Liver (tissue), 3 donors: ENCODE results near the gene CFAP68.

Experiments
- CTCF ChIP-seq: fragments of 150-350 bp; IDR thresholded peaks from 2 replicates; pipeline ENCODE4 v1.5.1; 2017; ENCODE audit warnings: improper control_type of control experiment, low read depth, low read length; ENCODE audit not compliant: missing input control
- EGR1 ChIP-seq, 2 donors: IDR thresholded peaks; 2 replicates each; pipeline ENCODE4 v1.6.1; 2016 to 2018; ENCODE audit warnings: antibody characterized with exemption in 2 of 2, low read depth in 2 of 2
- FOXA2 ChIP-seq: IDR thresholded peaks from 2 replicates; pipeline ENCODE4 v1.6.1; 2016; ENCODE audit warnings: antibody characterized with exemption
- GABPA ChIP-seq, 2 donors: IDR thresholded peaks in 1 of 2; conservative IDR thresholded peaks in 1 of 2; 2 replicates each; pipeline ENCODE4 v1.6.1; 2016; ENCODE audit warnings: antibody characterized with exemption in 2 of 2, mild to moderate bottlenecking in 1 of 2, moderate library complexity in 1 of 2
- JUND ChIP-seq, 2 donors: IDR thresholded peaks; 2 replicates each; pipeline ENCODE4 v1.6.1; 2016; ENCODE audit warnings: antibody characterized with exemption in 2 of 2
- RAD21 ChIP-seq, 2 donors: IDR thresholded peaks; 2 replicates each; pipeline ENCODE4 v1.6.1; 2016; ENCODE audit warnings: antibody characterized with exemption in 2 of 2, mild to moderate bottlenecking in 2 of 2
- SP1 ChIP-seq: IDR thresholded peaks from 2 replicates; pipeline ENCODE4 v1.6.1; 2018; ENCODE audit warnings: antibody characterized with exemption, mild to moderate bottlenecking
- TAF1 ChIP-seq: conservative IDR thresholded peaks from 2 replicates; pipeline ENCODE4 v1.6.1; 2016; ENCODE audit warnings: antibody characterized with exemption, mild to moderate bottlenecking
- YY1 ChIP-seq: IDR thresholded peaks from 2 replicates; pipeline ENCODE4 v1.6.1; 2016; ENCODE audit warnings: antibody characterized with exemption, mild to moderate bottlenecking
- ZBTB33 ChIP-seq: IDR thresholded peaks from 2 replicates; pipeline ENCODE4 v1.6.1; 2016; ENCODE audit warnings: antibody characterized with exemption
- TF ChIP-seq, protein P1 (sequence below): IDR thresholded peaks from 2 replicates; pipeline ENCODE4 v1.6.1; 2016; ENCODE audit warnings: antibody characterized with exemption
- TF ChIP-seq, protein P2 (sequence below): IDR thresholded peaks from 2 replicates; pipeline ENCODE4 v1.6.1; 2016; ENCODE audit warnings: antibody characterized with exemption, mild to moderate bottlenecking
- TF ChIP-seq, protein P3 (sequence below): IDR thresholded peaks from 2 replicates; pipeline ENCODE4 v1.6.1; 2016; ENCODE audit warnings: antibody characterized with exemption
- donor health status: healthy.
- donor health status: healthy.

DNA sequence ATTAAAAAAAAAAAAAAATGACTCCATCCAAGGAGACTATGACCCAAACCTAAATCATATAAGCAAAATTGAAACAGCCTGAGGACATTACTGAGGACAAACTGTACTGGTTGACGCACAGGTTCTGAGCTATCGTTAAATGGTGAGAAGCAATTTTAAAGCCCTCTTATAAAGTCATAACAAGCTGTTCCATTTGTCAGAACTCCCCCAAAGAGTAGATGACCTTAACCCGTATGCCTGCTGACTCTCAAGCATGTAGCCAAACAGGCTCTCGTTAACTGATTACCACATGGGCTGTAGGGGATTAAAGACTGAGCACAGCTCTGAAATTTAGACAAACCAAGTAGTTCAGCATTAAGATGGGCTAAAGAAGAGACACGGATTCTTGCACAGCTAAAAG, 30.0 kb downstream of the CFAP68 start:
- TF ChIP-seq CTCF = no peak
- TF ChIP-seq GABPA (IDR thresholded peaks at IDR 0.05 in 1 of 2, conservative IDR thresholded peaks at IDR 0.05 in 1 of 2) = no peak
- no peak for TF ChIP-seq JUND (IDR thresholded peaks at IDR 0.05)
- TF ChIP-seq, protein P1, sequence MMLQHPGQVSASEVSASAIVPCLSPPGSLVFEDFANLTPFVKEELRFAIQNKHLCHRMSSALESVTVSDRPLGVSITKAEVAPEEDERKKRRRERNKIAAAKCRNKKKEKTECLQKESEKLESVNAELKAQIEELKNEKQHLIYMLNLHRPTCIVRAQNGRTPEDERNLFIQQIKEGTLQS = no peak
- TF ChIP-seq, protein P2, sequence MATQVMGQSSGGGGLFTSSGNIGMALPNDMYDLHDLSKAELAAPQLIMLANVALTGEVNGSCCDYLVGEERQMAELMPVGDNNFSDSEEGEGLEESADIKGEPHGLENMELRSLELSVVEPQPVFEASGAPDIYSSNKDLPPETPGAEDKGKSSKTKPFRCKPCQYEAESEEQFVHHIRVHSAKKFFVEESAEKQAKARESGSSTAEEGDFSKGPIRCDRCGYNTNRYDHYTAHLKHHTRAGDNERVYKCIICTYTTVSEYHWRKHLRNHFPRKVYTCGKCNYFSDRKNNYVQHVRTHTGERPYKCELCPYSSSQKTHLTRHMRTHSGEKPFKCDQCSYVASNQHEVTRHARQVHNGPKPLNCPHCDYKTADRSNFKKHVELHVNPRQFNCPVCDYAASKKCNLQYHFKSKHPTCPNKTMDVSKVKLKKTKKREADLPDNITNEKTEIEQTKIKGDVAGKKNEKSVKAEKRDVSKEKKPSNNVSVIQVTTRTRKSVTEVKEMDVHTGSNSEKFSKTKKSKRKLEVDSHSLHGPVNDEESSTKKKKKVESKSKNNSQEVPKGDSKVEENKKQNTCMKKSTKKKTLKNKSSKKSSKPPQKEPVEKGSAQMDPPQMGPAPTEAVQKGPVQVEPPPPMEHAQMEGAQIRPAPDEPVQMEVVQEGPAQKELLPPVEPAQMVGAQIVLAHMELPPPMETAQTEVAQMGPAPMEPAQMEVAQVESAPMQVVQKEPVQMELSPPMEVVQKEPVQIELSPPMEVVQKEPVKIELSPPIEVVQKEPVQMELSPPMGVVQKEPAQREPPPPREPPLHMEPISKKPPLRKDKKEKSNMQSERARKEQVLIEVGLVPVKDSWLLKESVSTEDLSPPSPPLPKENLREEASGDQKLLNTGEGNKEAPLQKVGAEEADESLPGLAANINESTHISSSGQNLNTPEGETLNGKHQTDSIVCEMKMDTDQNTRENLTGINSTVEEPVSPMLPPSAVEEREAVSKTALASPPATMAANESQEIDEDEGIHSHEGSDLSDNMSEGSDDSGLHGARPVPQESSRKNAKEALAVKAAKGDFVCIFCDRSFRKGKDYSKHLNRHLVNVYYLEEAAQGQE = no peak
- no peak for TF ChIP-seq RAD21 (IDR thresholded peaks at IDR 0.05)
- TF ChIP-seq SP1 = no peak
- TF ChIP-seq TAF1 = no peak
- TF ChIP-seq ZBTB33 = no peak
- TF ChIP-seq YY1 = no peak
- no peak for TF ChIP-seq EGR1 (IDR thresholded peaks at IDR 0.05; ENCODE audit: low read depth in 2 of 2)
- TF ChIP-seq FOXA2 = no peak
- TF ChIP-seq, protein P3, sequence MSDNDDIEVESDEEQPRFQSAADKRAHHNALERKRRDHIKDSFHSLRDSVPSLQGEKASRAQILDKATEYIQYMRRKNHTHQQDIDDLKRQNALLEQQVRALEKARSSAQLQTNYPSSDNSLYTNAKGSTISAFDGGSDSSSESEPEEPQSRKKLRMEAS = no peak
